ENCODE results near the gene NME7.
"Not testable (repeated sequence)": the region's sequence is repeated elsewhere in the genome, so short reads cannot be mapped to it uniquely, and the experiment has no call there.

Gene NME7

DNA sequence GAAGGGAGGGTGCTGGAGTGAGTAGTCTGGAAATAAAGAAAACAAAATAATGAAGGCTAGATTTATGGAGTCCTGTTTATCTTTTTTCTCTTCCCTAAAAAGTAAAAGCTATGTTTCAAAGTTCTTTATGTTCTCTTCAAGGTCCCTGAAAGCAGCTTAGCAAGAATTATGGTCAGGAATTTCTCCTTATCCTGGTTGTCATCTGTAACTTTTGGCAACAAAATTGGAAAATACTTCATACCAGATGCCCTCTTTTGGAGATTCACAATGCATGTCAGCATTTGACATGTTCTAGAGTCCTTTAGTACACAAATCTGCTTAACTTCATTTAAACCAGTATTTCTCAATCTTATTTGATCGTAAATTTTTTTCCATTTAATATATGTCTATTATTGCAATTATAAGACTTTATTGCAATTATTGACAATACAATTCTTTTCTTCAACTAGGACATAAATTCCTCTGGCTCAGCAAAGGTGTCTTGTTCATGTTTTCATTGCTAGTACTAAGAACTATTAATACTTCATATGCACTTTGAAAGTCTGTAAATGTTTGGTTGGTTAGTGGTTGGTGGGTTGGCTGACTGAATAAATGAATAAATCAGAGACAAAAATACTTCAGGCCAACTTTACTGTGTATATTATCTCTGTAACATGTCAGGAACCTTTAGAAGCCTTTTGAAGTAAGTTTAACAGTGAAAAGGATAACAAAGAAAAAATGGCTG, 159.6 kb downstream of the NME7 start:
- DNase-seq (ENCODE audit: low spot score in 2 of 2) (no peak), ATAC-seq (ENCODE audit: low read depth) (no peak)
- H3K27me3 Mint-ChIP-seq: no peaks in the 10 kb centered on the region
- no peak overlapping the region for H3K4me3 Mint-ChIP-seq
- H3K36me3 Mint-ChIP-seq: peaks cover 2% of the 10 kb centered on the region
- no peaks in the 10 kb centered on the region for H3K4me1 Mint-ChIP-seq
- no peaks in the 10 kb centered on the region for H3K9me3 Mint-ChIP-seq
- no peak overlapping the region for H3K27ac Mint-ChIP-seq

- DNase-seq (ENCODE audit: low spot score in 2 of 2) (no peak), ATAC-seq (ENCODE audit: low read depth) (no peak)
- no peaks in the 10 kb centered on the region for H3K27me3 Mint-ChIP-seq
- no peak overlapping the region for H3K27ac Mint-ChIP-seq
- H3K9me3 Mint-ChIP-seq: no peaks in the 10 kb centered on the region
- H3K4me3 Mint-ChIP-seq: no peak overlapping the region
- no peaks in the 10 kb centered on the region for H3K4me1 Mint-ChIP-seq
- peaks cover 5% of the 10 kb centered on the region for H3K36me3 Mint-ChIP-seq
These were observed 163.4 kb downstream of the NME7 start for GRCh38 chr1:169204157-169204556.

DNA sequence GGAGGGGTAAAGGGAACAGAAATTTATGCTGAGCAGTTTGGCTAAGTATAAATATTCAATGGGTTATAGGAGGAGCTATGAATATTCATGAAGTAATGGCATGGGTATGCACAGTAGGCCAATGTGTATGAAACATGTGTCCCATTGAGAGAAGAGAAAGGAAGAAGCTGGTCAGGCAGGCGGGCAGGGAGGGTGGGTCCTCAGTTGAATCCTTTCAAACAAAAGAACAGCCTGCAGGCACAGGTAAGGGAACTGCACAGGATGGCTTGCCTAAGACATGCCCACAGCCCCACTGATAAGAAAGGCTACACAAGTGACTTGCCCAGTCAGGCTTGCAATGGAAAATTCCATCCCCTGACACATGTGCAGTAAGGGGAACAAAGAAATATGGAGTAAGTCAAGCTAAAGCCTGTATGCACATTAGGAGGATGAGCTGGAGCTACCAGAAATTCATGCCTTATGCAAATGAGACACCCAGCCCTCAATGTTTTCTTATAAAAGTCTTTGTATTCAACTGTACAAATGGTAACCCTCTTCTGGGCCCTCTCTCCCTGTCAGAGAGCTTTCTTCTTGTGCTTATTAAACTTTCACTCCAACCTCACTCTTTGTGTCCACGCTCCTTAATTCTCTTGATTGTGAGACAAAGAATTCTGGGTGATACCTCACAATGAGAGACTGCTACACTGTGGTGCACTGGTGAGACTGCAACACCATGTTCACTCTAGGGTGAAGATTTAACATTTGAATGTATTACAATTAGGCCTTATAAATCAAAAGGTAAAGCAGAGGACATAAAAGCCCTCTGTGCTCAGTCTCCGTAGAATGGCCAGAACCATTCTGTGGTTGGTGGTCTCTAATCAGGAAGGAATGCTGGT, 164.6 kb downstream of the NME7 start:
- no peaks in the 10 kb centered on the region for H3K9me3 Mint-ChIP-seq
- no peak overlapping the region for H3K27ac Mint-ChIP-seq
- ATAC-seq (ENCODE audit: low read depth) (no peak), DNase-seq (ENCODE audit: low spot score in 2 of 2) (no peak)
- no peaks in the 10 kb centered on the region for H3K27me3 Mint-ChIP-seq
- no peak overlapping the region for H3K4me3 Mint-ChIP-seq
- no peaks in the 10 kb centered on the region for H3K4me1 Mint-ChIP-seq
- H3K36me3 Mint-ChIP-seq: peaks cover 5% of the 10 kb centered on the region

GRCh38 chr1:169201084-169201619, 166.4 kb downstream of the NME7 start:
- Mint-ChIP-seq H3K36me3 (peaks cover 5% of the 10 kb centered on the region), H3K9me3 (no peaks in the 10 kb centered on the region), H3K27ac (no peak overlapping the region), H3K4me3 (no peak overlapping the region), H3K4me1 (no peaks in the 10 kb centered on the region), H3K27me3 (no peaks in the 10 kb centered on the region)
- DNase-seq (ENCODE audit: low spot score in 2 of 2) (no peak), ATAC-seq (ENCODE audit: low read depth) (no peak)

- Mint-ChIP-seq H3K36me3 (peaks cover 5% of the 10 kb centered on the region), H3K27ac (no peak overlapping the region), H3K4me1 (no peaks in the 10 kb centered on the region), H3K9me3 (no peaks in the 10 kb centered on the region), H3K27me3 (no peaks in the 10 kb centered on the region), H3K4me3 (no peak overlapping the region)
- DNase-seq (ENCODE audit: low spot score in 2 of 2) (no peak), ATAC-seq (ENCODE audit: low read depth) (no peak)
These were observed 167.3 kb downstream of the NME7 start for GRCh38 chr1:169200319-169200718.

GRCh38 chr1:169196581-169196980, 171.0 kb downstream of the NME7 start:
- no peak overlapping the region for H3K27ac Mint-ChIP-seq
- H3K36me3 Mint-ChIP-seq: peaks cover 8% of the 10 kb centered on the region
- no peaks in the 10 kb centered on the region for H3K27me3 Mint-ChIP-seq
- H3K9me3 Mint-ChIP-seq: no peaks in the 10 kb centered on the region
- ATAC-seq (ENCODE audit: low read depth) (no peak), DNase-seq (ENCODE audit: low spot score in 2 of 2) (no peak)
- no peak overlapping the region for H3K4me3 Mint-ChIP-seq
- no peaks in the 10 kb centered on the region for H3K4me1 Mint-ChIP-seq

- peaks cover 4% of the 10 kb centered on the region for H3K36me3 Mint-ChIP-seq
- H3K4me3 Mint-ChIP-seq: no peak overlapping the region
- H3K9me3 Mint-ChIP-seq: no peaks in the 10 kb centered on the region
- H3K27me3 Mint-ChIP-seq: no peaks in the 10 kb centered on the region
- no peak overlapping the region for H3K27ac Mint-ChIP-seq
- DNase-seq (ENCODE audit: low spot score in 2 of 2) (no peak), ATAC-seq (ENCODE audit: low read depth) (no peak)
- no peaks in the 10 kb centered on the region for H3K4me1 Mint-ChIP-seq
These were observed 171.4 kb downstream of the NME7 start for GRCh38 chr1:169196161-169196560.

DNA sequence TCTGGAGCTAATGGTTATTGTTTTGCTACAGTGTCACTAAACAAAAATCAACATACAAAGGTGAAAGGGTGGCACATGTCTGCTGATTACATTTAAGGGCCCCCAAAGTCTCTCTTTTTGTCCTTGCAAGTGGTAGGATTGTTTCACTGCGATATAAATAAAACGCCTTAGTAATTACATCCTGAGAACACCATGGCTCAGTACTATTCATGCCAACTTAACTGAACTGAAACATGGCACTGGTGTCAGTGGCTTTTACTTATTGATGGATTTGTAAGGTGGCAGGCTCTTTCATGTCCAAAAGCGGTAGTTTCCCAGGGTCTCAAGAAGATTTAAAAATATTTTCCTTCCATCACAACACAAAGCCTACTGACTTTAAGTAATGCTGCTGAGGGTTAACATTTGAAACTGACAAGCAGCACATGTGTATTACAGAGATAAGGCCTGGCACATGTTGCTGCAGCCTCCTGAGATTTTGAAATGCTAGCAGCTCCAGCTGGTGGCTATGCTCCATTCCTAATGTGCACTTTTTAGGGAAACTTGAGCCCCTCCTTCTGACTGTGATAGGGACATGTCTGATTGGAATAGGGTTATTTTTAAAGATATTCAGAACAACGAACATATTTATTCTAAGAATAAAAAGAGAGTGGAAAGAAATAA, 174.3 kb downstream of the NME7 start:
- DNase-seq (ENCODE audit: low spot score in 2 of 2) (no peak), ATAC-seq (ENCODE audit: low read depth) (no peak)
- no peaks in the 10 kb centered on the region for H3K4me1 Mint-ChIP-seq
- H3K36me3 Mint-ChIP-seq: peaks cover 4% of the 10 kb centered on the region
- no peaks in the 10 kb centered on the region for H3K27me3 Mint-ChIP-seq
- no peak overlapping the region for H3K27ac Mint-ChIP-seq
- H3K9me3 Mint-ChIP-seq: no peaks in the 10 kb centered on the region
- no peak overlapping the region for H3K4me3 Mint-ChIP-seq

DNA sequence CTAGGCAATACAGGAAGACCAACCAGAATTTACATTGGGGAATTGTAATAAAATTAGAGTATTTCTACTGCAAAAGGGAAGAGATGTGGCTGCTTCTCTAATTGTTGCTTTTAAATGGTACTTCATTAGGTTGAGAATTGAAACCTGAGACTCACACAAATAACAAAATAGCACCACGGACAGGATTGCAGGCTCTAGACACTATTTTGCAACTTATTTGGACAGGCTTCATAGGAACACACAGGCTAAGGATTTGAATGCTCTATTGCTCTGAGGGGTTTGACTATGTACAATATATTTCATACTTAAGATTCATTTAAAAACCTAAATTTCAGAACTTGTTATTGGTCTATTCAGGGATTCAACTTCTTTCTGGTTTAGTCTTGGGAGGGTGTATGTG, 181.5 kb downstream of the NME7 start:
- DNase-seq (ENCODE audit: low spot score in 2 of 2) (no peak), ATAC-seq (ENCODE audit: low read depth) (no peak)
- Mint-ChIP-seq H3K9me3 (no peaks in the 10 kb centered on the region), H3K36me3 (peaks cover 2% of the 10 kb centered on the region), H3K4me3 (no peak overlapping the region), H3K27me3 (no peaks in the 10 kb centered on the region), H3K4me1 (no peaks in the 10 kb centered on the region), H3K27ac (no peak overlapping the region)

DNA sequence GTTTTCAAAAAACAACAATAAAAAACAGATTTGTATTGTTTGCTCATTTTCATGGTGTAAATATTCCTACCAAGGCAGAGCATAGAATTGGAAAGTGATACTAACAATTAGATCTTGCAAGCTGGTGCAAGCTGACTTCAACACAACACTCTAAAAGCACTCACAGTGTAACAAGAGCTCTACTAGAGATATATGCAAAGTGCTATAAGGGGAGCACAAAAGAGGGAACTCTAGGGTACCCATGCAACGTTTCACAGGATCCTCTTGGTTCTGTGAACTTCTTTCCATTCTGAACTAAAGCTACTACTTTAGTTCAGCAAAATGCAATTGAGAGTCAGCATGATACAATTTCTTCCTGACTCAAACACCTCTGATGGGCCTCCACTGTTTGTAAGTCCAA, 182.8 kb downstream of the NME7 start:
- no peaks in the 10 kb centered on the region for H3K9me3 Mint-ChIP-seq
- H3K36me3 Mint-ChIP-seq: peaks cover 2% of the 10 kb centered on the region
- no peaks in the 10 kb centered on the region for H3K27me3 Mint-ChIP-seq
- H3K4me3 Mint-ChIP-seq: no peak overlapping the region
- H3K4me1 Mint-ChIP-seq: no peaks in the 10 kb centered on the region
- H3K27ac Mint-ChIP-seq: no peak overlapping the region
- no peak for DNase-seq (ENCODE audit: low spot score in 2 of 2)
- no peak for ATAC-seq (ENCODE audit: low read depth)

DNA sequence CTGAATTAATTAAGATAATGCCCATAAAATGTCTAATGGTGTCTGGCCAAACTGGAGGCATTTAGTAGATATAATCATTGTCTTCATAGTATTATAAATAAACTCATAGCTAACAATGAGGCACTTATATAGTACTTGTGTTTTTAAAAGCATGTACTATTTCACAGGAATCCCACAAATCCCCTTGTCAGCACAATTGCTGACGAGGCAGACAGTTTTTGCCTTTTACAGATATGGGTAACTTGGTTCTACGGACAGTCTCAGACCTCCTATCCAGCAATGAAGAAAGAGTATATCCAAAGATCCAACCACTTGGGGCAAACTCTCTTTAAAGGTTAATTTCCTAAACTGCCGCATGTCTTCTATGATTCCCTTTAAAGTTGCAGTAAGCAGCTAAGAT, 187.4 kb downstream of the NME7 start:
- Mint-ChIP-seq H3K27ac (no peak overlapping the region), H3K27me3 (no peaks in the 10 kb centered on the region), H3K4me3 (no peak overlapping the region), H3K4me1 (no peaks in the 10 kb centered on the region), H3K36me3 (no peaks in the 10 kb centered on the region), H3K9me3 (no peaks in the 10 kb centered on the region)
- DNase-seq (ENCODE audit: low spot score in 2 of 2) (no peak), ATAC-seq (ENCODE audit: low read depth) (no peak)

GRCh38 chr1:169179431-169179830, 188.2 kb downstream of the NME7 start:
- H3K4me1 Mint-ChIP-seq; H3K27ac Mint-ChIP-seq; ATAC-seq (ENCODE audit: low read depth); H3K27me3 Mint-ChIP-seq; H3K36me3 Mint-ChIP-seq; H3K9me3 Mint-ChIP-seq; DNase-seq (ENCODE audit: low spot score in 2 of 2); H3K4me3 Mint-ChIP-seq: not testable (repeated sequence)

DNA sequence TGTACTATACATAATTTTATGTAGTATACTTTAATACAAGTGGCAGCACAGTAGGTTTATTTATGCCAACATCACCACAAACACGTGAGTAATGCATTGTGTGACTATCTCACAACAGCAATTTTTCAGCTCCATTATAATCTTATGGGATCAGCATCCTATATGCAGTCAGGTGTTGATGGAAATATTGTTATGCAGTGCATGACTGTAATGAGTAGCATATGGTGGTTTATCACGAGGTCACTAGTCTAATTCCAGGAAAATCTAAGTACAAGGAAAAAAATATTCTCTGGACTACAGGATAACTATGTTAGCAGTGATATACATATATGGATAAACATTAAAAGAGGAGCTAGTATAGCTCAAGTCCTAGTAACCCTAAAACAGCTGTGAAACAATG, 192.1 kb downstream of the NME7 start:
- no peaks in the 10 kb centered on the region for H3K9me3 Mint-ChIP-seq
- H3K4me1 Mint-ChIP-seq: no peaks in the 10 kb centered on the region
- H3K27me3 Mint-ChIP-seq: no peaks in the 10 kb centered on the region
- H3K4me3 Mint-ChIP-seq: no peak overlapping the region
- no peak for ATAC-seq (ENCODE audit: low read depth)
- H3K27ac Mint-ChIP-seq: no peak overlapping the region
- no peaks in the 10 kb centered on the region for H3K36me3 Mint-ChIP-seq
- DNase-seq (ENCODE audit: low spot score in 2 of 2): no peak

DNA sequence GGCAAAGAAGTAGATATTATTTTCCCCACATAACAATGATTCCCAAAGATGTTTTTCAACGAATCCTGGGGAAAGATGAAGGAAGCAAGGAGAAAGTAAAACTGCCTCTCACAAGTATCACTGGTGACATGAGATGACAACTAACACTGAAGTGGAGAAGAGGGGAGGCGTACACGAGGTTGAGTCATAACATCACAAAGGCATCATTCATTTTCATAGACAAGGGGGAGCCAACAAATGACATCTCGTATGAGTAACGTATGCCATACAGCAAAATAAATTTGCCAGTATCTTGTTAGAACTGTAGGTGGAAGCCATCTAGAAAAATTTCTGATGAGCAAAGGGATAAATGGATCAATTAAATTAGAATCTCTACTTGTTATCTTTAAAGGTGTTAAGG, 204.5 kb downstream of the NME7 start:
- Mint-ChIP-seq H3K4me1 (peaks cover 3% of the 10 kb centered on the region), H3K36me3 (peaks cover 5% of the 10 kb centered on the region), H3K4me3 (no peak overlapping the region), H3K27me3 (no peaks in the 10 kb centered on the region), H3K27ac (no peak overlapping the region), H3K9me3 (no peaks in the 10 kb centered on the region)
- ATAC-seq (ENCODE audit: low read depth) (no peak), DNase-seq (ENCODE audit: low spot score in 2 of 2) (no peak)
